ENCODE data around the gene NTNG1. TPM values are rescaled to one million over a fixed set of nuclear protein-coding genes. Genes with fewer than 3 reads are reported as not detected.

Gene NTNG1
- total and polyA plus RNA-seq, 2 of the 8 experiments (the other 6 are each of a cell fraction or from before 2014, with no cell fraction given), result 1.2 to 4.1 TPM

DNA sequence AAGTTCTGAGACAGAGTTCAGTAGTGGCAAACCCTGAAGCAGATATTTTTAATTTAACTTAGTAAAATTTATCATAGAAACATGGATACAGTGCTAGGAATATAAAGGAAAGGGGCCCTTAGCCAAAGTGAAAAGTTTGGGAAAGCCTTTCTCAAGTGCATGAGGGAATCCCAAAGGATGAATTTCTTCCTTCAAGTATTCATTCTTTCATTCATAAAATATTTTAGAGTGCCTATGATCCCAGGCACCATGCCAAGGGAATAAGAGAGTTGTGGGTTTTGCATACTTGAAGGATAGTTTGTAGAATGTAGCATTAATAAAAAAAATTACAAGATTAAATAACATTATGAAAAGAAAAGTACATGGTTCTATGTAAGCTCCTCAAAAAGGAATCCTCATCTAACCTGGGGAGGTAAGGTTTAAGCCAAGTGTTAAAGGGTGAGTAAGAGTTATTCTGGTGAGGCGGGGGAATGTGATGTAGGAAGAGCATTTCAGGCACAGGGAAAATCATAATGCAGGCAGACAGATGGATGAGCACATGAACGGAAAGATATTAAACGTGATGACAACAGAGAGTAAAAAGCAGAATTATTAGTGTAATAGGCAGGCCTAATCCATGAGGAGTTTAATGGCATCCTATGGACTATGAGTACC is 40.4 kb upstream of the NTNG1 start:
- ChIA-PET POLR2A (ENCODE audit: partially characterized antibody) (no interaction called here), CTCF (ENCODE audit: partially characterized antibody) (no interaction called here)
- Histone ChIP-seq H3K4ac (replicated peaks; ENCODE audit: insufficient read length, low read depth, low read length) (no peak overlapping the region), H3K79me2 (ENCODE audit: control insufficient read depth in 1 of 2, insufficient read depth in 2 of 2, low read length in 2 of 2) (no peaks in the 10 kb centered on the region), H3K27ac (ENCODE audit: low read depth, low read length) (no peak overlapping the region), H3K4me1 (replicated peaks in 1 of 4; ENCODE audit: control insufficient read depth in 3 of 4, insufficient read depth in 4 of 4, low read length in 3 of 4) (no peaks in the 10 kb centered on the region), H2BK15ac (ENCODE audit: low read length) (no peak overlapping the region), H3K56ac (replicated peaks; ENCODE audit: insufficient read length, low read depth, low read length) (no peak overlapping the region), H3K14ac (ENCODE audit: insufficient read length) (no peak overlapping the region), H3K4me3 (ENCODE audit: extremely low read depth in 1 of 4, insufficient read depth in 2 of 4, low read depth in 3 of 4, low read length in 4 of 4) (no peak overlapping the region), H3K9ac (replicated peaks in 1 of 4; ENCODE audit: extremely low read depth in 1 of 4, low read depth in 3 of 4, low read length in 3 of 4) (no peak overlapping the region), H3K4me2 (ENCODE audit: insufficient read depth in 1 of 2, low read depth in 2 of 2, low read length in 2 of 2) (no peak overlapping the region), H3K9me3 (ENCODE audit: insufficient read depth in 2 of 2, low read depth in 1 of 2, low read length in 1 of 2) (no peaks in the 10 kb centered on the region), H3K23me2 (ENCODE audit: low read depth, low read length) (no peaks in the 10 kb centered on the region), H2AFZ (ENCODE audit: low read length) (no peak overlapping the region), H3K79me1 (ENCODE audit: low read depth, low read length) (no peaks in the 10 kb centered on the region), H4K20me1 (replicated peaks in 1 of 2; ENCODE audit: control insufficient read depth in 1 of 2, insufficient read depth in 2 of 2, low read length in 2 of 2) (no peaks in the 10 kb centered on the region), H3K18ac (ENCODE audit: extremely low read depth, low read length) (no peak overlapping the region), H4K91ac (replicated peaks; ENCODE audit: insufficient read length, low read length) (no peak overlapping the region), H2BK20ac (ENCODE audit: low read length) (no peak overlapping the region), H2AK5ac (ENCODE audit: low read depth, low read length) (no peak overlapping the region), H2BK5ac (ENCODE audit: low read depth, low read length) (no peak overlapping the region), H4K5ac (ENCODE audit: insufficient read length, low read depth, low read length) (no peak overlapping the region), H3K36me3 (ENCODE audit: control insufficient read depth in 2 of 4, insufficient read depth in 4 of 4, low read length in 3 of 4) (no peaks in the 10 kb centered on the region), H4K8ac (ENCODE audit: extremely low read depth, insufficient read depth, low read length) (no peak overlapping the region), H2BK120ac (replicated peaks; ENCODE audit: low read depth, low read length) (no peak overlapping the region), H2BK12ac (ENCODE audit: low read depth, low read length) (no peak overlapping the region), H3K27me3 (replicated peaks in 1 of 4; ENCODE audit: control insufficient read depth in 3 of 4, extremely low read depth in 1 of 4, insufficient read depth in 3 of 4, low read length in 3 of 4) (no peaks in the 10 kb centered on the region), H3K23ac (ENCODE audit: insufficient read length) (no peak overlapping the region)
- DNase-seq (ENCODE audit: low read depth in 1 of 2, low spot score in 2 of 2), result no peak
- no peak for FAIRE-seq
- WGBS, 2 experiments (ENCODE audit: extremely low coverage in 1 of 2, insufficient coverage in 1 of 2, insufficient read length in 1 of 2, insufficient replicate concordance in 2 of 2, low coverage in 1 of 2, low lambda C conversion rate in 2 of 2, missing lambda C conversion rate in 1 of 2), result 85% methylated on average over 3 of the region's 3 CpGs; no CpG with 5 or more reads in 1 of the 2 experiments
- TF ChIP-seq RAD21 (IDR thresholded peaks at IDR 0.05 in 1 of 2, conservative IDR thresholded peaks at IDR 0.05 in 1 of 2; ENCODE audit: low read depth in 2 of 2, low read length in 2 of 2), result no peak
- TF ChIP-seq, protein P1, sequence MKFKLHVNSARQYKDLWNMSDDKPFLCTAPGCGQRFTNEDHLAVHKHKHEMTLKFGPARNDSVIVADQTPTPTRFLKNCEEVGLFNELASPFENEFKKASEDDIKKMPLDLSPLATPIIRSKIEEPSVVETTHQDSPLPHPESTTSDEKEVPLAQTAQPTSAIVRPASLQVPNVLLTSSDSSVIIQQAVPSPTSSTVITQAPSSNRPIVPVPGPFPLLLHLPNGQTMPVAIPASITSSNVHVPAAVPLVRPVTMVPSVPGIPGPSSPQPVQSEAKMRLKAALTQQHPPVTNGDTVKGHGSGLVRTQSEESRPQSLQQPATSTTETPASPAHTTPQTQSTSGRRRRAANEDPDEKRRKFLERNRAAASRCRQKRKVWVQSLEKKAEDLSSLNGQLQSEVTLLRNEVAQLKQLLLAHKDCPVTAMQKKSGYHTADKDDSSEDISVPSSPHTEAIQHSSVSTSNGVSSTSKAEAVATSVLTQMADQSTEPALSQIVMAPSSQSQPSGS (IDR thresholded peaks at IDR 0.05; ENCODE audit: low read length), result no peak
- no peak for TF ChIP-seq YY1 (IDR thresholded peaks at IDR 0.05; ENCODE audit: low read depth, low read length)
- no peak for TF ChIP-seq NANOG (IDR thresholded peaks at IDR 0.05; ENCODE audit: insufficient read depth, low read depth, low read length, poor library complexity, severe bottlenecking)
- TF ChIP-seq RFX5 (IDR thresholded peaks at IDR 0.05; ENCODE audit: borderline replicate concordance, low read depth, low read length), result no peak
- TF ChIP-seq RXRA (IDR thresholded peaks at IDR 0.05; ENCODE audit: insufficient read depth, low read depth, low read length), result no peak
- TF ChIP-seq CTBP2 (IDR thresholded peaks at IDR 0.05; ENCODE audit: borderline replicate concordance, insufficient read depth, insufficient read length, low read length), result no peak
- TF ChIP-seq TBP (IDR thresholded peaks at IDR 0.05; ENCODE audit: low read depth, low read length), result no peak
- TF ChIP-seq JUN (IDR thresholded peaks at IDR 0.05; ENCODE audit: low read depth, low read length), result no peak
- no peak for TF ChIP-seq TEAD4 (IDR thresholded peaks at IDR 0.05; ENCODE audit: low read depth, low read length)
